HepG2 (cell line): ENCODE measurements around the gene SRPRA. TPM values are rescaled to one million over a fixed set of nuclear protein-coding genes. Genes with fewer than 3 reads are reported as not detected.

ENCODE experiments used
- ATF6 ChIP-seq: sonication (generic); formaldehyde crosslinking; conservative IDR thresholded peaks from 2 replicates; pipeline ENCODE4 v1.4.0; 2020; ENCODE audit warnings: missing genetic modification reagents
- ATF7 ChIP-seq, 2 experiments: fragments of 450-650 bp in 1 of 2; sonication (generic) in 1 of 2; formaldehyde crosslinking in 1 of 2; IDR thresholded peaks; 2 replicates each; pipeline versions ENCODE4 v1.4.0 to v1.6.1; 2016 to 2020; ENCODE audit warnings: antibody characterized with exemption in 1 of 2, mild to moderate bottlenecking in 1 of 2, missing genetic modification reagents in 1 of 2
- ATF7-NPFF ChIP-seq: sonication (generic); formaldehyde crosslinking; IDR thresholded peaks from 2 replicates; pipeline ENCODE4 v1.8.1; 2023; ENCODE audit warnings: mild to moderate bottlenecking, low read depth, missing genetic modification reagents, moderate library complexity
- CREM ChIP-seq, 2 experiments: sonication (generic) in 1 of 2; formaldehyde crosslinking in 1 of 2; IDR thresholded peaks; 2 replicates each; pipeline versions ENCODE4 v1.4.0 to v1.6.1; 2016 to 2020; ENCODE audit warnings: antibody characterized with exemption in 1 of 2, mild to moderate bottlenecking in 1 of 2, missing genetic modification reagents in 1 of 2
- FOXK1 ChIP-seq: sonication (generic); formaldehyde crosslinking; IDR thresholded peaks from 2 replicates; pipeline ENCODE4 v1.4.0; 2020; ENCODE audit warnings: low read depth, missing genetic modification reagents, borderline replicate concordance
- HNRNPK ChIP-seq: fragments of 200-400 bp; formaldehyde crosslinking; IDR thresholded peaks from 2 replicates; pipeline ENCODE4 v1.6.1; 2018; ENCODE audit warnings: low read length, low read depth, moderate library complexity, mild to moderate bottlenecking; ENCODE audit not compliant: poor library complexity, severe bottlenecking
- ISL2 ChIP-seq: sonication (generic); formaldehyde crosslinking; IDR thresholded peaks from 2 replicates; pipeline ENCODE4 v1.5.0; 2020; ENCODE audit warnings: missing genetic modification reagents
- NFRKB ChIP-seq: fragments of 450-650 bp; IDR thresholded peaks from 2 replicates; pipeline ENCODE4 v1.6.1; 2017
- SAP130 ChIP-seq: IDR thresholded peaks from 2 replicates; pipeline ENCODE4 v1.6.1; 2016; ENCODE audit warnings: low read depth
- ZBTB4 ChIP-seq: sonication (generic); formaldehyde crosslinking; IDR thresholded peaks from 2 replicates; pipeline ENCODE4 v1.4.0; 2020; ENCODE audit warnings: missing genetic modification reagents, mild to moderate bottlenecking, borderline replicate concordance
- ZBTB44 ChIP-seq: sonication (generic); formaldehyde crosslinking; IDR thresholded peaks from 2 replicates; pipeline ENCODE4 v1.4.0; 2020; ENCODE audit warnings: missing genetic modification reagents
- ZKSCAN8 ChIP-seq: IDR thresholded peaks from 2 replicates; pipeline ENCODE4 v1.6.1; 2016; ENCODE audit warnings: borderline replicate concordance, missing genetic modification reagents, missing compliant biosample characterization
- ZNF101 ChIP-seq: sonication (generic); formaldehyde crosslinking; IDR thresholded peaks from 2 replicates; pipeline ENCODE4 v1.4.0; 2020; ENCODE audit warnings: mild to moderate bottlenecking, low read depth, missing genetic modification reagents, borderline replicate concordance
- ZNF264 ChIP-seq: sonication (generic); formaldehyde crosslinking; IDR thresholded peaks from 2 replicates; pipeline ENCODE4 v1.4.0; 2020; ENCODE audit warnings: missing genetic modification reagents
- ZNF460 ChIP-seq: sonication (generic); formaldehyde crosslinking; IDR thresholded peaks from 2 replicates; pipeline ENCODE4 v1.5.1; 2020; ENCODE audit warnings: missing genetic modification reagents, mild to moderate bottlenecking, borderline replicate concordance
- ZNF547 ChIP-seq: sonication (generic); formaldehyde crosslinking; IDR thresholded peaks from 2 replicates; pipeline ENCODE4 v1.5.1; 2020; ENCODE audit warnings: mild to moderate bottlenecking, missing genetic modification reagents
- ZSCAN22 ChIP-seq: sonication (generic); formaldehyde crosslinking; IDR thresholded peaks from 2 replicates; pipeline ENCODE4 v1.4.0; 2020; ENCODE audit warnings: mild to moderate bottlenecking, missing genetic modification reagents
- polyA plus RNA-seq, 8 experiments: library from polyadenylated mRNA; depleted of rRNA in 3 of 8; stranded (reverse) in 7 of 8; unstranded in 1 of 8; fragments of >200 nt; fragmentation: Illumina TruSeq in 4 of 8; extraction: Trizol in 4 of 8; gene quantifications; 2 replicates each; pipeline versions ENCODE4 v1.2.1 to v1.2.3, GENCODE V29; 2011 to 2016; ENCODE audit warnings: low read depth in 4 of 8, missing spikeins in 1 of 8, mixed read lengths in 1 of 8; ENCODE audit not compliant: insufficient read depth in 1 of 8
- total RNA-seq, 5 experiments: library from RNA; depleted of rRNA; stranded (reverse); fragments of >200 nt; fragmentation: Illumina TruSeq; extraction: Trizol; gene quantifications; 2 replicates each; pipeline ENCODE4 v1.2.3, GENCODE V29; 2016; ENCODE audit warnings: low read depth in 1 of 5

The SRPRA gene
- total and polyA plus RNA-seq, 2 of the 13 experiments (the other 11 are each of a cell fraction or from before 2014, with no cell fraction given), result 27.7 to 64.6 TPM

- TF ChIP-seq ATF6 (CRISPR knock-in tag), result peak; percentile 91; the same call in 1 of the 2 replicates
- no peak for TF ChIP-seq NFRKB
- 0 out of 2 replicates have a peak, but pooled peaks have one; percentile 86 for TF ChIP-seq ZNF264 (CRISPR knock-in tag)
- TF ChIP-seq ZNF547 (CRISPR knock-in tag), result peak; percentile 98
- peak; percentile 76 for TF ChIP-seq FOXK1 (CRISPR knock-in tag)
- TF ChIP-seq ISL2 (CRISPR knock-in tag), result peak; percentile 45; the same call in 1 of the 2 replicates
- no peak; the same call in 1 of the 2 replicates for TF ChIP-seq ZBTB4 (CRISPR knock-in tag)
- no peak; the same call in 1 of the 2 replicates for TF ChIP-seq ZKSCAN8
- peak; percentile 93 for TF ChIP-seq SAP130 (CRISPR knock-in tag)
- TF ChIP-seq ZNF460 (CRISPR knock-in tag), result no peak; the same call in 1 of the 2 replicates
- TF ChIP-seq ZBTB44, result peak; percentile 64
- no peak for TF ChIP-seq HNRNPK
- TF ChIP-seq ATF7-NPFF (CRISPR knock-in tag), result peak; percentile 81
- TF ChIP-seq ZSCAN22 (CRISPR knock-in tag), result no peak
- no peak for TF ChIP-seq CREM (IDR thresholded peaks at IDR 0.05)
- no peak for TF ChIP-seq CREM (CRISPR knock-in tag; IDR thresholded peaks at IDR 0.05)
- no peak for TF ChIP-seq ATF7 (IDR thresholded peaks at IDR 0.05)
- peak; percentile 56; the same call in 1 of the 2 replicates for TF ChIP-seq ATF7 (CRISPR knock-in tag; IDR thresholded peaks at IDR 0.05)
- no peak for TF ChIP-seq ZNF101 (CRISPR knock-in tag)
Observed at GRCh38 chr11:126303623-126304456, 35.1 kb upstream of the SRPRA start, which contains the start of gene DCPS (continued).
